ENCODE results near the gene DAZAP2.
"Not testable (repeated sequence)": the region's sequence is repeated elsewhere in the genome, so short reads cannot be mapped to it uniquely, and the experiment has no call there.

DAZAP2 gene

DNA sequence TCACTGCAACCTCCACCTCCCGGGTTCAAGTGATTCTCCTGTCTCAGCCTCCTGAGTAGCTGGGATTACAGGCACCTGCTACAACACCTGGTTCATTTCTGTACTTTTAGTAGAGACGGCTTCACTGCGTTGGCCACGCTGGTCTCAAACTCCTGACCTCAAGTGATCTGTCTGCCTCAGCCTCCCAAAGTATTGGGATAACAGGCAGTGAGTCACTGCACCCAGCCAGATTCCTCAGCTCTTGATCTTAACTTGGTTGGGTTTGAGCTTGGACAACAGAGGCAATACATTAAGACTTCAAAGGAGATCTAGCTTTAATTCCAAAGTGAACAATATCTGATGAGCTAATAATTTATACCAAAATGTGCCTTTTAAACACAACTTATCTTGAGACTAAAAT, 5.6 kb downstream of the DAZAP2 start:
- H3K27ac ChIP-seq: no peak overlapping the region

DNA sequence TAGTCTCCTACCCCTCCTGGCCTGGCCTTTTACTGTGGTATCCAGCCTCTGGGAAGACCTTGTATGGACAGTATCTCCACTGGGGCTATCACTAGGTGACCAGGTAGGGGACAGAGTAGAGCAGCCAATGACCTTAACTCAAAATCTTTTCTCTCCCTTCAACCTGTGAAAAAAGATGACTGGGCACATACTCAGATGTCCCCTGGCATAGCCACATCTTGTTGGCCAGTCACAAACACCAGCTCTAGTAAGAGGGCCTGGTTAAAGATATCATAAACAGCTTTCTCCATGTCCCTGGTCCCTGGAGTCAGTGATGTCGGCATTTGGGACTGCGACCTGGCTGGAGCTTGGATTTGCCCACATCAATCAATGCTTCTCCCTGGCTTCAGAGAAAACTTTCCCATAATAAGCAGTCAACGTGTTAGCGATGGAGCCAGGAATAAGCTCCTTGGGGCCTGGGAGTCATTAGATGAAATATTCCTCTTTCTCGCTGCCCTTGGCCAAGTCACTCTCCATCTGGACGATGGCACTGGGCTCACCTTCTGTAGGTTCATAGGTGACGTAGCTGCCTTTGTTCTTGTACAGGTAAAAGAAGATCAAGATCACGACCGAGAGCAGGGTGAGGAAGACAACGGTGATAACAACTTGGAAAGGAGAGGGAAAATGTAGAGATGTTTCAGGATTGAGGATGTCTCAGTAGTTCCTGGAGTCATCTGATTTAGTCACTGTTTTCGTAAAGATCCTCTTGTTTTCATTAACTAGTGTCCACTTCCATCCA, 7.0 kb downstream of the DAZAP2 start:
- H3K4me3 ChIP-seq: no peak overlapping the region
- H3K27ac ChIP-seq: peak overlapping the region in 17 of 21 experiments; percentile 9 to 76 (median 48)

More for the DNA sequence above, 5.6 kb downstream of the DAZAP2 start:
- no peak overlapping the region for H3K4me3 ChIP-seq

DNA sequence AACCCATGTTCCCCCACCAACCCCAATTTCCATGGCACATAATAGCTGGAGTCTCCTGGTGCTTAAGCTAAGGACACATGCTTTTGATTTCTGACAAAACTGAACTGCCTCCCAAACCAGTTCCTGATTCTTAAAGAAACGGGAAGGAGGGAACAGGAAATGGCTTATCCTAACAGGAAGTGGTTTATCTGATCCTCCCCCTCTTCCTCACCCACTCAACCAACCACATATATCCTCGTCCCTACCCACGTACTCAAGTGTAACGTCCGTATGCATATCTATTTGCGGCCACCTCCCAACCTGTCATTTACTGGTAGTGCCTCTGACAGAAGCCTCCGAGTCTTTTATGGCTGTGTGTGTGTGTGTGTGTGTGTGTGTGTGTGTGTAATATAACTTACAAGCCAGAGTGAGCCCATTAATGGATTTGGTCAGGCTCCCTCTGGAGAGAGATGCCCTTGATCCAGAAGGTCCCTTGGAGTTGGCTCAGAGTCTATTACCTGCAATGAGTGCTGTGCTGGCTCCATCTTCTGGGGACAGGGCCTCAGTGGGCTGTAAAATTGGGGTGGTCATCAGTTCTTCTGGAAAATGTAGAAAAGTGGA, 7.7 kb downstream of the DAZAP2 start:
- Histone ChIP-seq H3K4me3 (peak overlapping the region in 1 of 7 experiments; percentile 11), H3K27ac (peak overlapping the region in 16 of 21 experiments; percentile 9 to 76 (median 53))

DNA sequence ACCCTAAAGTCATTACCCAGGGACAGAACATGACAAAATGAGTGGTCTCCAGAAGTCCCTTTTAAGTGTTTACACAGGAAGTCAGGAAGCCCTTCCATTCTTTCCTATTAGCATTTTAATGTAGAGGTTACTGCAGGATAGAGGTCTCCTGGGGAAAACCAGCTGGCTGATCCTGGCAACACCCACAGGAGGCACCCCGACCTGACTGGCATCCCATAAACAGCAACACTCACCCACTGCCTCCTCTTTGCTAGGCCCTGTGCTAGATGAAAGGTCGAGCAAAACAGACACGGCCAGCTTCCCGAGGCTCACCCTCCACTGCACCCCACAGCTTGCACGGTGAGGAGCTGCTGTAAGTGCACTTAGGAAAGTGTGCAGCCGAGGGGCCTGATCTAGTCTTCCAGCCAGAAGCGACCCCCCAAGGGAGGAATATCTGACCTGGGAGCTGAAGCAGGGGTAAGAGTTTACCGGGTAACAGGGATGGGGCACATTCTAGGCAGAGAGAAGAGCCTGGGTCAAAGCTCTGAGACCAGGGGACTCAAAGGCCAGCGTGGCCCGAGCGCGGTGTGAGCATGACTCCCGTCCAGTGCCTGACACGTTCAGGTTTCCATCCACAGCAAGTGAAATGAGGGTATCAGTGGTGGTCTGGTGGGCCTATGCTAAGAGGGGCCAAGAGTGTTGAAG, 9.0 kb downstream of the DAZAP2 start:
- H3K27ac ChIP-seq: peak overlapping the region in 6 of 21 experiments; percentile 10 to 76 (median 46)
- H3K4me3 ChIP-seq: no peak overlapping the region

DNA sequence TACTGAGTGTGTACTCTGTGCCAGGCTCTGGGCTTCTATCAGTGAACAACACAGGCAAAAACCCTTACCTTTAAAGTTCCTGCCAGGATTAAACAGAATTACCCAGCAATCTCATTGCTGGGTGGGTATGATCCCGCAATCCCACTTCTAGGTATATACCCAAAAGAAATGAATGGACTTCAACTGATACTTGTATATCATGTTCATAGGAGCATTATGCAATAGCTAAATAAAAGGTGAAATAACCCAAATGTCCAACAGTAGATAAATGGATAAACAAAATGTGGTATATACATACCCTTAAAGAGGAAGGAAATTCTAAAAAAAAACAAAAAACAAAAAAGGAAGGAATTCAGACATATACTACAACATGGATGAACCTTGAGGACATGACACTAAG, 14.7 kb downstream of the DAZAP2 start:
- no peak overlapping the region for H3K27ac ChIP-seq
- H3K4me3 ChIP-seq: no peak overlapping the region

DNA sequence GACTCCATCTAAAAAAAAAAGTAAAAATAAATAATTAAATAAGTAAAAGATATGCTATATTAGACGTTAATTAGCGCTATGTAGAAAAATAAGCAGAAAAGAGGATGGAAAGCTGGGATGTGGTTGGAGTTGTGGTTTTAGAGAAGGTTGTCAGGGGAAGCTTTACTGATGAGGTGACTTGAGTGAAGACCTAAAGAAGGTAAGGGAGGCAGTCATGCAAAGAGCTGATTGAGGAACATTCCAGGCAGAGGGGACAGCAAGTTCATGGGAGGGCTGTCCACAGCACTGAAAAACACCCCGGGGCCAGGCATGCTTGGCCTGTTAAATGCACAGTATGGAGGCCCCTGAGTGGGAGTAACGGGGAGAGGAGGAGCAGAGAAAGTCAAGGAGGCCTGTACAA, 15.9 kb downstream of the DAZAP2 start:
- no peak overlapping the region for H3K4me3 ChIP-seq
- no peak overlapping the region for H3K27ac ChIP-seq

DNA sequence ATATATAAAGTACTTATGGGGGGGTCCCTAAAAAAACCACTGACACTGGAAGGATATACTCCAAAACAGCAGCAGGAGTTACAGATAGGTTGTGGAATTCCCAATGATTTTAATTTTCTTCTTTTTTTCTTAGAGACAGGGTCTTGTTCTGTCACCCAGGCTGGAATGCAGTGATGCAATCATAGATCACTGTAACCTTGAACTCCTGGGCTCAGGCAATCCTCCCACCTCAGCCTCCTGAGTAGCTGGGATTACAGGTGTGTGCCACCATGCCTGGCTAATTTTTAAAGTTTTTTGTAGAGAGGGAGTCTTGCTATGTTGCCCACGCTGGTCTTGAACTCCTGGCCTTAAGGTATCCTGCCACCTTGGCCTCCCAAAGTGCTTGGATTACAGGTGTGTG, 21.0 kb downstream of the DAZAP2 start:
- H3K27ac ChIP-seq, H3K4me3 ChIP-seq: not testable (repeated sequence)

DNA sequence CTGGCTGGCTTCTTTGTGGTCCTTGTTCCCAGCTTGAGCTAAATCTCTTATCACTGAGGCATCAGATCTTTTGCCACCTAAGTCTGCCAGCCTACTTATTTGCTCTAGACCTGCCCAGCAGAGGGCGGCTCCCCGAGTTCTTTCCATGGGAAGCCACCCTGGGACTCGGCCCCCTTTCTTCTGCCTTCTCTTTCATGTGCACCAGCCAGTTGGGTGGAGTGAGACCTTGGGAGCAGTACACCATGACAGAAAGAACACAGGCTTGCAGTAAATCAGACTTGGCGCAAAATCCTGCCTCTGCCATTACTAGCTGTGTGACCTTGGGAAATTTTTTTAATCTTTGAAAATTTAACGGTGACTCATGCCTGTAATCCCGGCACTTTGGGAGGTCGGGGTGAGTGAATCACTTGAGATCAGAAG, 24.1 kb downstream of the DAZAP2 start:
- no peak overlapping the region for H3K4me3 ChIP-seq
- H3K27ac ChIP-seq: no peak overlapping the region

DNA sequence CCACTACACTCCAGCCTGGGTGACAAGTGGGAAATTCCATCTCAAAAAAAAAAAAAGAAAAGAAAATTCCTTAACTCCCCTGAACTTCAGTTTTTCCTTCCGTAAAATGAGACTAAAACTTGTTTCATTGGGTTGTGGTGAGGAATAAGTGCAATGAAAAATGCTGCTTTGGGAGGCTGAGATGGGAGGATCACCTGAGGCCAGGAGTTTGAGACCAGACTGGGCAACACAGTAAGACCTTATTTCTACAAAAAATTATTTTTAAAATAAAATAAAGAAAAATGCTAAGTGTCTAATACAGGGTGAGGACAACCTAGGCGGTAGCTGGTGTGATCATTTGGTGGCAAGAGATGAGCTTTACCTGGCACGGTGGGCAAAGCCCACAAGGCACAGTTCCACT, 24.7 kb downstream of the DAZAP2 start:
- Histone ChIP-seq H3K4me3 (no peak overlapping the region), H3K27ac (no peak overlapping the region)

DNA sequence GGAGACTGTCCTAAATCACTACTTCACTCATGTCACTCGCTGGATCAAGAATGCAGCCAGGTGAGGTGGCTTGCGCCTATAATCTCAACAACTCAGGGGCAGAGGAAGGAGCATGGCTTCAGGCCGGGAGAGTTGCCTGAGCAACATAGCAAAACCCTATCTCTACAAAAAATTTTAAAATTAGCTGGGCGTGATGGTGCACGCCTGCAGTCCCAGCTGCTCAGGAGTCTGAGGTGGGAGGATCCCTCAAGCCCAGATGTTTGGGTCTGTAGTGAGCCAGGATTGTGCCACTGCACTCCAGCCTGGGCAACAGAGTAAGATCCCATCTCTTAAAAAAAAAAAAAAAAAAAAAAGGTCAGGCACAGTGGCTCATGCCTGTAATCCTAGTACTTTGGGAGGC, 25.7 kb downstream of the DAZAP2 start:
- H3K27ac ChIP-seq: no peak overlapping the region
- H3K4me3 ChIP-seq: no peak overlapping the region

DNA sequence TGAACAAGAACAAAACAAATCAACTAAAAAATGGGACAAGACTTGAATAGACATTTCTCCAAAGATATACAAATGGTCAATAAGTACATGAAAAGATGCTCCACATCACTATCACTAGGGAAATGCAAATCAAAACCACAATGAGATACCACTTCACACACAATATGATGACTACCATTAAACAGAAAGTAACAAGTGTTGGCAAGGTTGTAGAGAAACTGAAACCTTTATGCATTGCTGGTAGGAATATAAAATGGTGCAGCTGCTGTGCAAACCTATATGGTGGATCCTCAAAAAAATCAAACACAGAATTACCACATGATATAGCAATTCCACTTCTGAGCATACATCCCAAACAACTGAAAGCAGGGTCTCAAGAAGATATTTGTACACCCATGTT, 26.4 kb downstream of the DAZAP2 start:
- H3K27ac ChIP-seq: no peak overlapping the region
- no peak overlapping the region for H3K4me3 ChIP-seq

DNA sequence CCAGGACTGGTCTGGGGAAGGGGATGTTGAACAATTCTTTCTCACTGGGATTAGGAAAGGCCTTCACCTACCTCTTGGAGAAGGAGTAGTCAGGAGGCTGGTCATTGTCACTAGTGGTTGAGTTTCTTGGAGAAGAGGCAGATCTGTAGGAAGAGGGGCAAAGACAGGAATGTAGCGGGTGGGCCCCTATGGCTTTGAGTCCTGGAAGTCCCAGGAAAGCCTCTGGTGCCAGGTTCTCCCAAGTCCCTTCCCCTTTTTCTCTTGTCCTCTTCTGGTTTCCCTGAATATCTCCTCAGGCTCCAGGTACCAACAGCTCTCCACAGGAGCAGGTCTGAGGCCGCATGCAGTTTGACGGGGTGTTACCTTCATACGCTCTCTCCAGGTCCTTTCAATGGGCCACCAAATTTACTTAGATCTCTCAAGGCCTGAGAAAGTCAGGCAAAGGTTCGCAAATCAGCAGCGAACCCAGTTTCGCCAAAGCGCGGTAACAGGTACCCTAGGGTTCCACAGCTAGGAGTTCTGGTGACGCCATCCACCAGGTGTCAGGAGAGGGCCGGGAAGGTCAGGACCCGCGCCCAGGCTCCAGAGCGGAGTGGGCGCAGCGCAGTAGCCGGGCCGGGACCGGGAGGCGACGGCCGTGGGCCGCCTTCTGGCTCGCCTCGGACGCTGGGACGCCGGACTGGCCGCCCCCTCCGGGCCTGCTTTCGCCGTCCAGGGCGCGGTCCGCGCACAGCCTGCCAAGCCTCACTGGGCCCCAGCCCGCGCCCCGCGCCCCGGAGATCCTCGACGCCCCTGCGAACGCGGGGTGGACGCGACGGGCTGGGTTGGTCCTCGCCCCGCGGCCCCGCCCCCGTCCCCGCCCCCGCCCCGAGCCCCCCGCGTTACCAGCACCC, 30.8 kb downstream of the DAZAP2 start:
- H3K27ac ChIP-seq: peak overlapping the region; percentile 60 to 92 (median 87)
- H3K4me3 ChIP-seq: peak overlapping the region; percentile 51 to 85 (median 70)

DNA sequence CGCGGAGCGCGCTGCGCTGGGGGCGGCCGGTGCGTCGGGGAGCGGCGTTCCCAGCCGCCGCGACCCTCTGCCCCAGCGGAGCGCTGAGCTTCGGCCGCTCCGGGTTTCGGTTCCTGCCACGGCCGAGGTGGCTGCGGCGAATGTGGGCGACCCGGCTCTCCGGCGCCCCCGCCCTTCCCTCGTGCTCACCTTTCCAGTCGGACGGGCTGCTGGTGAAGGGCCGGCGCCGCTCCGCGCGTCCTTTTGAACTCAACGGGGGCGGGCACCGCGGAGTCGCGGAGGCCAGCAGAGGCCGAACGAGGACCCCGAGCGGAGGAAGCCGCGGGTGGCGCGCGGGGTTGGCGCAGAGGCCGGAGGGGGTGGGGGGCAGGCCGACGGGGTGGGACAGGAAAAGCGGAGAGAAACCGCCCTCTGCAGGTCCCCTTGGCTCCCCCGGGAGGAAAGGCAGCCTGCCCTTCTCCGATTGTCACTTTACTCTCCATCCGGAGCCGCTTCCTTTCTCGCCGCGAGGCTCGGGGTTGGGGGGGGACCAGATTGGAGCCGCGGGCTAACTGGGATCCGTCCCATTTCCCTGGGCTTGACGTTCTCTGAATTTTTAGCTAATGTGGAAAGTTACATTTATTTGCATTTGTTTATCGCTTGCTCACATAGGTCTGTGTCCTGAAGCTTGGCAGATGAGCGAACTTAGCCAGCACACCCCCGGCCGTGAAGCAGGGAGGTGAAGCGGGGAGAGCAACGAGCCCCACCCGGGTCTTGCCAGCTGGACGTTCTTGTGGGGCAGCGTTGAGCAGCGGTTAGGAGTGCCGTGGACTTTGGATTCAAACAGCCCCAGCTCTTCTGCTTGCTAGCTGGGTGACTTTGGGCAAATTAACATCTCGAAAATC, 31.7 kb downstream of the DAZAP2 start, which contains the start of gene SMAGP:
TSS of gene SMAGP (minus strand) at position 349 of the 884 bp plus-strand sequence. CDS start 1,137 bp downstream, outside the sequence.
- H3K4me3 ChIP-seq: peak within 1 kb of the TSS; percentile 51 to 85 (median 70)
- H3K27ac ChIP-seq: peak within 1 kb of the TSS; percentile 60 to 92 (median 87)

DNA sequence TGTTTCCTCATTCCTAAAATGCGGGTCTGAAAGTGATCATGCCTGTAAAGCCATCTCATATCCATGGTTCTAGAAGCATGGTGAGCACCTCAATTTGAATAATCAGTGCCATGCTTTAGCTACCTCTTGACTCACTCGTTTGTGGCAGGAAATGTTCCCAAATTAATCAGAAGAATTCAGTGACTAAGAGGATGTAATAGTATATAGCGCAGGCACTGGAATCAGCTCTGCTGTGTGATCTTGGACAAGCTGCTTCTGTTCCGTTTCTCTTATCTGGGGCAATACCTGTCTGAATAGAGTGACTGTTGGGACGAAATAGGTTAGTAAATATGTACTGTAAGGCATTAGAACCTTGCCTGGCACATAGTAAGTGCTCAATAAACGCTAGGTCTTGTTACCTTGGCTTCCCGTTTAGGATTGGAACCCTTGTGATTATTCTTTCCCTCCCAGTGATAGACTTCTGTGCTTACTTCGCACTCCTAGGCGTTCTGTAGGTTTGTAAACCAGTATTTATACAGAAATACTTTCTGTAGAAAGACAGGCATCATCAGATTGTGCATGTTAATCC, 32.4 kb downstream of the DAZAP2 start:
- Histone ChIP-seq H3K4me3 (peak overlapping the region; percentile 51 to 85 (median 70)), H3K27ac (peak overlapping the region in 19 of 21 experiments; percentile 60 to 92 (median 87))

DNA sequence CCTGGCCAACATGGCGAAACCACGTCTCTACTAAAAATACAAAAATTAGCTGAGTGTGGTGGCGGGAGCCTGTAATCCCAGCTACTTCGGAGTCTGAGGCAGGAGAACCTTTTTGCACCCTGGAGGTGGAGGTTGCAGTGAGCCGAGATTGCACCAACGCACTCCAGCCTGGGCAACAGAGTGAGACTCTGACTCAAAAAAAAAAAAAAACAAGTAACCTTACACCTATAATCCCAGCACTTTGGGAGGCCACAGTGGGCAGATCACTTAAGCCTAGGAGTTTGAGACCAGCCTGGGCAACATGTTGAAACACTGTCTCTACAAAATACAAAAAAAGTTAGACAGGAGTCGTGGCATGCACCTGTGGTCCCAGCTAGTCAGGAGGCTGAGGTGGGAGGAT, 34.2 kb downstream of the DAZAP2 start:
- H3K27ac ChIP-seq: not testable (repeated sequence)

DNA sequence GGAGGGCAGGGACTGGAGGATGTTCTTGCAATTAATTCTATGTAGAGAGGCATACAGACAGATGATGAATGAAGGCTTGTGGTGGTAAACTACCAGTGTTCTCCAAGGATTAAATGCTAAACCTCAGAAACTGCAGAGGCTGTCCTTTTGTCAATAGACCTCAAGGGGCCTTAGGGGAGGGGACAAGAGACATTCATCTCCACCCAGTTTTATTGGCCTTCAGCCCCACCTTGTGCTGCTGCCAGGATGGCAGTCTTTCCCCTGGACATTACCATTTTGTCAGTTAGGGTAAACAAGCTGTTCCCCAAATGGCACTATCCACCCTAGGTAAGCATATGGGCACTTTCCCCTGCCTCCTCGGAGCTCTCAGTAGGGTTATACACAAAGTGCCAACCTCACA, 36.5 kb downstream of the DAZAP2 start:
- Histone ChIP-seq H3K4me3 (no peak overlapping the region), H3K27ac (no peak overlapping the region)

More for the DNA sequence above, 34.2 kb downstream of the DAZAP2 start:
- not testable (repeated sequence) for H3K4me3 ChIP-seq

DNA sequence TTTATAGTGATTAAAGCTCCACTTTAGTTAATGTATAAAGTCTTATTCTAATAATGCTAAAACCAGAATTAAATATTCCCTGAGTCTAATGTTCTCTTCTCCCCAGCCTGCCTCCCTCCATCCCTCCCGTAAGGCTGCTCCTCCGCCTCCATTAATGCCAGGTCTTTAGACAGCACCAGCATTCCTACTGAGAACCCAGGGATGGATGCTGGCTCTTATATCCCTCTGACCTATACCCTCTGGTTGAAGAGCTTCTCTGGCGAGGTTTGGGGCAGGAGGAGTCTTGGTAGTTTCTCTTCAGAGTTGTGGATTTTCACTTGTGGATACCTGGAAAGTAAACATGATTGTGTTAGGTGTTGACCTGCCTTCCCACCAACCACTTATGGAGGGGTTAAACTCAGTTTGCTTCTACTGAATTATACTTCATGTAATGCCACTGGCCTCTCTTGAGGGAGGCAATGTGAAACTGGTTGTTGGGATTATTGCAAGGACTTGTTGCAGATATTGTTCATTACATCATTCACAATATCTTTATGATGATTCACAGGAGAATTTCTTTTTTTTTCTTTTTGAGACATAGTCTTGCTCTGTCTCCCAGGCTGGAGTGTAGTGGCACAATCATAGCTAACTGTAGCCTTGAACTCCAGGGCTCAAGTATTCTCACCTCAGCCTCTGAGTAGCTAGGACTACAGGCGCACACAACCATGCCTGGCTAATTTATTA, 42.7 kb downstream of the DAZAP2 start:
- Histone ChIP-seq H3K4me3 (no peak overlapping the region), H3K27ac (no peak overlapping the region)

DNA sequence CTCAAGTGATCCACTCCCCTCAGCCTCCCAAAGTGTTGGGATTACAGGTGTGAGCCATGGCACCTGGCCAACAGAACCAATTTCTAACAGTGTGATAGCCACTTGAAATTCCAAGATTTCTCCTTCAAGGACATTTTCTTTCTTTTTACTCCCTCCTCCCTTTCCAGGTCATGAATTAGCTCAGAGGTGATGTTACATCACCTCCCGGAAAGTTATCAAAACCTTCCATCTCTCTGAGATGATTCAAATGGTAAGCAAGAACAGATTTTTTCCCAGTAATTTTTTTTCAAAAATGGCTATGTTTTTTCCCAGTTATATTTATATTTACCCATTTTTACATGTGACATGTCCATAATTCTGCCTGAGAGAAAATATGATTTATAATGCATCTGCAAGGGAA, 47.2 kb downstream of the DAZAP2 start:
- Histone ChIP-seq H3K27ac (no peak overlapping the region), H3K4me3 (no peak overlapping the region)
